Measurements from ENCODE around the gene PNMA8A.

Gene PNMA8A

DNA sequence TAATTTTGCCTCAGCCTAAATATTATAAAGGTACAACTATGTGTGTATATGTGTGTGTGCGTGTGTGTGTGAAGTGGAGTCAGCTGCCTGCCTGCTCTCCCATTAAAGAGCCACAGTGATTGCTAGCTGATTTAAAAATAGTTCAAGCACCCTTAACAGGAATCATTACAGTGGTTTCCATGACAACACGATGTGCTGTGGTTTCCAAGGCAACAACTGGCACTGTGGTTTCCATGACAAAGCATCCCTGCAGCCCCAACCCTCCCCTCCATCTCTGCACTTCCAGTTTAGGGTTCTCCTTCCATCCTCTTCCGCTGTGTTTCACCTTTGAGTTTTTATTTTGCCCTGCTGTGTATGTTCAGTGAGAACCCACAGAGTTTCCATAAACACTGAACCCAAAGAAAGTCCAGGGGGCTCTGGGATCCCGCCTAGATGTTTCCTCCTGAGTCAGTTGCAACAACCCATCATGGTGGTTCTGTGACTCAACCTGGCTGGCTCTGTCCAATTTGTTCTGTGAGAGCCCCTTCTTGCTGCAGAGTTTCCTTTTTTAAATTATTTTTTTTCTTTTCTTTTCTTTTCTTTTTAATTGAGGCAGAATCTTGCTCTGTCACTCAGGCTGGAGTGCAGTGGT, 7.1 kb upstream of the PNMA8A start:
- Histone ChIP-seq H3K36me3 (replicated peaks; ENCODE audit: insufficient read depth, low read length) (no peaks in the 10 kb centered on the region), H4K20me1 (ENCODE audit: insufficient read depth, low read length) (no peaks in the 10 kb centered on the region), H3K27ac (ENCODE audit: low read length) (no peak overlapping the region), H3K4me3 (ENCODE audit: low read length) (no peak overlapping the region), H3K79me2 (ENCODE audit: low read length) (no peaks in the 10 kb centered on the region), H3F3A (ENCODE audit: insufficient read depth, low read length) (no peaks in the 10 kb centered on the region), H3K9ac (ENCODE audit: low read length) (no peak overlapping the region), H3K4me2 (ENCODE audit: low read depth, low read length) (no peak overlapping the region), H3K9me3 (replicated peaks; ENCODE audit: insufficient read depth, low read length) (no peaks in the 10 kb centered on the region), H3K9me2 (replicated peaks; ENCODE audit: insufficient read depth, low read length) (no peaks in the 10 kb centered on the region), H2AFZ (ENCODE audit: low read length) (no peak overlapping the region), H3K27me3 (replicated peaks; ENCODE audit: insufficient read depth, low read length) (peaks cover 84% of the 10 kb centered on the region), H3K4me1 (ENCODE audit: low read length) (no peaks in the 10 kb centered on the region)
- TF ChIP-seq EZH2phosphoT487 (IDR thresholded peaks at IDR 0.05; ENCODE audit: low read length) = no peak
- TF ChIP-seq EZH2 (optimal IDR thresholded peaks at IDR 0.05; ENCODE audit: low read depth, low read length) = no peak
- TF ChIP-seq, protein P1, sequence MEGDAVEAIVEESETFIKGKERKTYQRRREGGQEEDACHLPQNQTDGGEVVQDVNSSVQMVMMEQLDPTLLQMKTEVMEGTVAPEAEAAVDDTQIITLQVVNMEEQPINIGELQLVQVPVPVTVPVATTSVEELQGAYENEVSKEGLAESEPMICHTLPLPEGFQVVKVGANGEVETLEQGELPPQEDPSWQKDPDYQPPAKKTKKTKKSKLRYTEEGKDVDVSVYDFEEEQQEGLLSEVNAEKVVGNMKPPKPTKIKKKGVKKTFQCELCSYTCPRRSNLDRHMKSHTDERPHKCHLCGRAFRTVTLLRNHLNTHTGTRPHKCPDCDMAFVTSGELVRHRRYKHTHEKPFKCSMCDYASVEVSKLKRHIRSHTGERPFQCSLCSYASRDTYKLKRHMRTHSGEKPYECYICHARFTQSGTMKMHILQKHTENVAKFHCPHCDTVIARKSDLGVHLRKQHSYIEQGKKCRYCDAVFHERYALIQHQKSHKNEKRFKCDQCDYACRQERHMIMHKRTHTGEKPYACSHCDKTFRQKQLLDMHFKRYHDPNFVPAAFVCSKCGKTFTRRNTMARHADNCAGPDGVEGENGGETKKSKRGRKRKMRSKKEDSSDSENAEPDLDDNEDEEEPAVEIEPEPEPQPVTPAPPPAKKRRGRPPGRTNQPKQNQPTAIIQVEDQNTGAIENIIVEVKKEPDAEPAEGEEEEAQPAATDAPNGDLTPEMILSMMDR (IDR thresholded peaks at IDR 0.05; ENCODE audit: low read length) = no peak
- DNase-seq = no peak

DNA sequence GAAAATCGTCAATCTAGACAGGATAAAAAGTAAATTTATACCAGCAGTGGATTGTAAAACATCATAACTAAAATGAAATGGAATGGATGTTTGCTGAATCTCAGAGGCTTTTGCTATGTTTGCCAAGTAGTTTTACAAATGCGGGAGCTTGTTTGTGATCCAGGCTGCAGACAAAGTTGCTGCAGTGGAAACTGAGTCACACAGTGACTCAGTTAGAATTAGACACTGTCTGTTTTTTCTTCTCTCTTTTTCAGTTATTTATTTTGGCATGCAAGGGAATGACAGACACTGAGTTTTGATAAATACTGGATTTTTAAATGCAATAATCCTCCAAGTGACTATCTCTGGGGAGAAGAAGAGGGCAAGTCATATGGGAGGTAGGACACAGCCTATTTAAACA, 4.6 kb upstream of the PNMA8A start:
- no peaks in the 10 kb centered on the region for H3K4me1 ChIP-seq (ENCODE audit: low read length)
- no peak overlapping the region for H3K27ac ChIP-seq (ENCODE audit: low read length)
- no peak overlapping the region for H2AFZ ChIP-seq (ENCODE audit: low read length)
- DNase-seq = no peak
- no peaks in the 10 kb centered on the region for H3K79me2 ChIP-seq (ENCODE audit: low read length)
- H3K36me3 ChIP-seq (replicated peaks; ENCODE audit: insufficient read depth, low read length) = no peaks in the 10 kb centered on the region
- H3K9me2 ChIP-seq (replicated peaks; ENCODE audit: insufficient read depth, low read length) = no peaks in the 10 kb centered on the region
- no peak overlapping the region for H3K4me2 ChIP-seq (ENCODE audit: low read depth, low read length)
- no peak overlapping the region for H3K4me3 ChIP-seq (ENCODE audit: low read length)
- no peak overlapping the region for H3K9ac ChIP-seq (ENCODE audit: low read length)
- H3F3A ChIP-seq (ENCODE audit: insufficient read depth, low read length) = no peaks in the 10 kb centered on the region
- peaks cover 84% of the 10 kb centered on the region for H3K27me3 ChIP-seq (replicated peaks; ENCODE audit: insufficient read depth, low read length)
- H4K20me1 ChIP-seq (ENCODE audit: insufficient read depth, low read length) = no peaks in the 10 kb centered on the region
- no peaks in the 10 kb centered on the region for H3K9me3 ChIP-seq (replicated peaks; ENCODE audit: insufficient read depth, low read length)
- no peak for TF ChIP-seq EZH2phosphoT487 (IDR thresholded peaks at IDR 0.05; ENCODE audit: low read length)
- TF ChIP-seq EZH2 (optimal IDR thresholded peaks at IDR 0.05; ENCODE audit: low read depth, low read length) = no peak
- TF ChIP-seq, protein P1 (IDR thresholded peaks at IDR 0.05; ENCODE audit: low read length) = no peak

DNA sequence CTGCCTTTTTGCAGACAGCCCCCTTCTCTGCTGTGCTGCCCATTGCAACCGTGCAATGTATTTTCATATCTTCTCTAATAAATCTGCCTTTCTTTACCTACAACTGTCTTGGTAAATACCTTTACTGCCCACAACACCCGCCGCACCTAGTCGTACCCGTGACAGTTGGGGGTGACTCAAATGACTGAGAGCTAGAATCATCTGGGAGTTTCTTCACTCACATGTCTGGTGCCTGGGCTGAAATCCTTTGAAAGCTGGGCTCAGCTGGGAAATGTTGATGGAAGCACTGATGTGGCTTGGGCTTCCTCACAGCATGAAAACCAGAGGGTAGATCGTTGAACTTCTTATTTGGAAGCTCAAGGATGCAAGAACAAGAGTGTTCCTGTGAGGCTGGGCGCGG, 2.8 kb upstream of the PNMA8A start:
- Histone ChIP-seq H3K36me3 (replicated peaks; ENCODE audit: insufficient read depth, low read length) (no peaks in the 10 kb centered on the region), H4K20me1 (ENCODE audit: insufficient read depth, low read length) (no peaks in the 10 kb centered on the region), H3K4me1 (ENCODE audit: low read length) (no peaks in the 10 kb centered on the region), H2AFZ (ENCODE audit: low read length) (no peak overlapping the region), H3K9me3 (replicated peaks; ENCODE audit: insufficient read depth, low read length) (no peaks in the 10 kb centered on the region), H3K79me2 (ENCODE audit: low read length) (no peaks in the 10 kb centered on the region), H3K4me2 (ENCODE audit: low read depth, low read length) (no peak overlapping the region), H3K27ac (ENCODE audit: low read length) (no peak overlapping the region), H3K4me3 (ENCODE audit: low read length) (no peak overlapping the region), H3K9ac (ENCODE audit: low read length) (no peak overlapping the region), H3K9me2 (replicated peaks; ENCODE audit: insufficient read depth, low read length) (no peaks in the 10 kb centered on the region), H3K27me3 (replicated peaks; ENCODE audit: insufficient read depth, low read length) (peaks cover 86% of the 10 kb centered on the region), H3F3A (ENCODE audit: insufficient read depth, low read length) (no peaks in the 10 kb centered on the region)
- no peak for DNase-seq
- TF ChIP-seq, protein P1 (IDR thresholded peaks at IDR 0.05; ENCODE audit: low read length) = no peak
- no peak for TF ChIP-seq EZH2phosphoT487 (IDR thresholded peaks at IDR 0.05; ENCODE audit: low read length)
- TF ChIP-seq EZH2 (optimal IDR thresholded peaks at IDR 0.05; ENCODE audit: low read depth, low read length) = no peak

Data from MM.1S (cell line).